Globus pallidus (tissue), 1 donor: ENCODE data around the gene GPC2.

ENCODE experiments used
- DNase-seq: peaks from one replicate; pipeline ENCODE4 v3.0.0-alpha.2; 2015; ENCODE audit warnings: low spot score

Gene GPC2

DNA sequence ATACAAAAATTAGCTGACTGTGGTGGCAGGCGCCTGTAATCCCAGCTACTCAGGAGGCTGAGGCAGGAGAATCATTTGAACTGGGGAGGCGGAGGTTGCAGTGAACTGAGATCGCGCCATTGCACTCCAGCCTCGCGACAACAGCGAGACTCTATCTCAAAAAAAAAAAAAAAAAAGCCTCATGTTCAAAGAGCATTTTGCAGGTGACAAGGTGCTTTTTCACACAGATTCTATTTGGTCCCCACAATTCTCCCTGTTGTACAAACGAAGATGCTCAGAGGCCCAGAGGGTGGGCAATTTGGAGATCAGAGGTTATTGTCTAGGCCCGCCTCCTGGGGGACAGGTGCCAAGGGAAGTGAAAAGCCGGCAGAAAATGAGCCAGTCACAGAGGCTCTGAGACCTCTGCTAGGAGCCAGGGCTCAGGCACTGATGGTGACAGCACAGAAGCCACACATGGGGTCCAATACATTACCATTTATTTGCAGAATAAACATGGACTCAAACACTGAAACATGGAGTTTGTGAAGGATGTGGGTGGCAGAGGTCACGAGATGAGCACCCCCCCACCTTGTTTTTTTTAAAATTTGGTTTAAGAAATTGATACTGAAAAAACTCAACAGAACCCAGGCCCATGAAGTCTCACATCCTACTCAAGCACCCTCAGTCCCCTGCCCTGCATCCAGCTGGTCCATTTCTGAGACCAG is 7.9 kb downstream of the GPC2 start:
- no peak for DNase-seq

DNA sequence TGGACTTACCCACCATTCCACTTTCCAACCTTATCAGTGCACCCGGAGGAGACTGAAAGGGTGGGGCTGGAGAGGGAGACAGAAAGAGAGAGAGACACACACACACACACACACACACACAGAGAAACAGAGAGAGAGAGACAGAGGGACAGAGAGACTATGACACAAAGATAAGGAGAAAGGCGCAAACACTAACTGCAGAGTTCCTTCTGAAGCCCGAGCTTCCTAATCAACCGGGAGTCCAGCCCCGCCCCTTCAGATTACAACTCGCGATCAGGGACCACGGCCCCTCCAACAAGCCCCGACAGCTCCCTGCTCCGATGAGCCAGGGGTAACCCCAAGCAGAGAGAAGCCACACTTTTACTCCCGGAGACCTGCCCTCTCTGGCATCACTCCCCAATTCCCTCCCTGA is 9.3 kb downstream of the GPC2 start:
- DNase-seq: no peak

DNA sequence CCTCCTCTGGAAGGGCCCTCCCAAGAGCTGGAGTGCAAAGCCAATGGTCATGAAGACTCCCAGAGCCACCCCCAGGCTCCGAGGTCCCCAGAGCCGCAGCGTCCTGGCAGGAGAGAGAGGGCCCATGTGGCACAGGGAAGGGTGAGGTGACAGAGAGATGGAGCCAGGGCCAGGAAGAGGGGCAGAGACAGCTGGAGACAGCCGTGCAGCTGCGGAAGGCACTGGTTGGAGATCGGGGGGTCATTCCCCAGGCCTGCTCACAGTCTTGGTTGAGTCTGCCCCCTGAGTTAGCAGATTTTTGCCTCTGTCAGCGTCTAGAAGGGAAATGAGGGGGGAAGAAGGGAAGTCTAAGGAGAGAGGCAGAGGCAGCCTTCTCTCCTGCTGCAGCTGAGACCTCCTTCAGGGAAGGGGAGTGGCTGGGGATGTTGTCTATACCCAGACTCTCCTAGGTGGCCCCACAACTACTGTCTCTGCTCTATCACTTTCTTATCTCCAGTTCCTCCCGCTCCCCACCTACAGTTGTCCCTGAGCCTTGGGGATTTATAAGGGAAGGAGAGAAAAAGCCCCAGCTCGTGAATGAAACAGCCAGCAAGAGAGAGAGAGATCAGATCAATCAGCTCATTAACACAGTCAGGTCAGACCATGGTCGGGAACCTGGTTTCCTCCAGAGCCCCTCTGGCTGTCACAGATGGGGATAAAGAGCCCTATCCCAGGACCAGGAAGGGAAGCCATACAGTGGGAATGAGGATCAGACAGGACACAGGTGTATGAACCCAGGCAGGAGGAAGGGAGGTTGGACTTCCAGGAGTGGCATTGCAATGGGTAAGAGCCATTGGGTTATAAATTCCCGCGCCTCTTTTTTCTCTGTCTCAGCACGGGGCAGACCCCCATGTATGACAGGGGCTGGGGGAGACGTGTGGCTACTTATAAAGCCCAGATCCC is 9.9 kb downstream of the GPC2 start:
- DNase-seq: no peak

DNA sequence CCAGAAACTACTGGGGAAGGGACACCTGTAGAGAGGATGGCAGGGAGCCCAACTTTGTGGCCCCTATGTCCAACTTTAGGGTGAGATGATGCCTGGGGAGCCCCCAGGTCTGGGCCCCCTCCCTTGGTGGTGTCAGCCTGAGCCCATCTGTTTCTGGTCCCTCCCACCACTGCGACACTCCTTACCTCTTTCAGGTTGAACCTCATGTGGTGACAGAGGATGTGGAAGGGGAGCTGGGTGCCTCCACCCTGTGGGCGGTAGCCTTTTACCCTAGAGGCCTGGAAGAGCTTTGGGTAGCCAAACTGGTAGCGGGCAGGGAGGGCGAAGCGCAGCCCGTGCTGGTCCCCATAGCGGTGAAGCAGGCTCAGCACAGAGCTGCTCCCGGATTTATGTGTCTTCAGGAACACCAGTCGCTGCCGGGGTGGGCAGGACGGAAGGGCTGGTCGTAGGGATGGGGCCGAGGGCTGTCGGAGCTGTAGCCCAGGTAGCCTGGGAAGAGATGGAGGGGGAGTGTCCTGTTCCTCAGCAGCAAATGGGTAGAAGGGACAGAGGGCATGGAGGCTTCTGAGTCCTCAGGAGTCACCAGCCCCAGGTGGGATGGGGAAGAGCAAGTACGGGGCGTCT is 10.8 kb downstream of the GPC2 start:
- no peak for DNase-seq

DNA sequence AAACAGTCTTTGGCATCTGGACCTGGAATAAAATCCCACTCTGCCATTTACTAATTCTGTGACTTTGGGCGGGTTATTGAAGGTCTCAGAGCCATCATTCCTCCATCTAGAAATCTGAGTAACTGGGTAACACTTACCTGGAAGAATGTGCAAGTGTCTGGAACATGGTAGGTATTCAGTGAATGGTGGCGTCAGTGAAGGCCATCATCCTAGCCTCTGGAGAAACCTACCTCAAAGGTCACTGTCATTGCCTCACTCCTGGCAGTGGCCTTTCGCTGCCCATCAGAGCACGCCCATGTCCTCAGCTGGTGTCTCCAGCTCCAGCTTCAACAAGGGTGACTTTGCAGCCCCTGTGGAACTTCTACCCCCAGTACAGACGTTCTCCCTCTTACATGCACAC is 13.3 kb downstream of the GPC2 start:
- no peak for DNase-seq

DNA sequence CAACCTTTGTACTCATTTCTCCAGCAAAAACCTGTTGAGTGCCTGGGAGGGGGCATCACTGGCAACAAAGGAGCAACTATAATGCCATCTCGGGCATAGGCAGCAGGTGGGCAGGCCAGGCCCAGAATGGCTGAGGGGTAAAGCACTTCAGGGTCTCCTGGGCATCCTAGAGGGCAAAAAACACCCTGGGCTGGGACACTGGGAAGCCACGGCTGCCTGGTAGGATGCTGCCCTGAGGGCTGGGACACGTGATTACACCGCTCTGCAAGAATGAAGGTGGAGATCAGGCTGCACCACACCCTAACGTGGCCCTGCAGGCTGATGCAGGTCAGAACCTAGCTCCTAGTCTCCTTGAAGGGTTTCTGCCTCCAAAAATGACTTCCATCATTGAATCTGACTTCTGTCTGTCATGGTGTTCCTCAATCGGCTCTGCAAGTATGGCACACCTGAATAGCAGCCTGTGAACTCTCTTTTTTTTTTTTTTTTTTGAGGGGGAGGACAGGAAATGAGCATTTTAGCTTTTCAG is 14.1 kb downstream of the GPC2 start:
- DNase-seq: no peak

GRCh38 chr7:100160067-100160466 is 17.1 kb downstream of the GPC2 start:
- no peak for DNase-seq

GRCh38 chr7:100159099-100159623 is 18.0 kb downstream of the GPC2 start:
- no peak for DNase-seq

GRCh38 chr7:100158229-100159098 is 18.7 kb downstream of the GPC2 start, which contains the start of gene TRAPPC14:
TSS of gene TRAPPC14 (minus strand) at chr7:100158723. CDS start at chr7:100158499, 224 bp downstream.
- peak; percentile 83 for DNase-seq

GRCh38 chr7:100157334-100158228 is 19.6 kb downstream of the GPC2 start:
- DNase-seq: no peak

DNA sequence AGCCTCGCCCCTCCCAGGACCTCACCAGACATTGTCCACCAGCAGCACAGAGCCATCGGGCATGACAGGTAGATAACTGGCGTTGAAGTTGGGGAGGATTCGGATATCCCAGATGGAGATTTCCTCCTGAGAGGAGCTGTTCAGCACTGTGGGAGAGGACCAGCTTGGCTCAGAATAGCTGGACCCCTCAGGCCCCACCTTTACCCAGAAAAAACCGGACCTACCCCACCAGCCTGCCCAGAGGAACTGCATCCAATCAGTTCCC is 20.2 kb downstream of the GPC2 start:
- no peak for DNase-seq

- no peak for DNase-seq
Observed at GRCh38 chr7:100156331-100157068, 20.7 kb downstream of the GPC2 start.

DNA sequence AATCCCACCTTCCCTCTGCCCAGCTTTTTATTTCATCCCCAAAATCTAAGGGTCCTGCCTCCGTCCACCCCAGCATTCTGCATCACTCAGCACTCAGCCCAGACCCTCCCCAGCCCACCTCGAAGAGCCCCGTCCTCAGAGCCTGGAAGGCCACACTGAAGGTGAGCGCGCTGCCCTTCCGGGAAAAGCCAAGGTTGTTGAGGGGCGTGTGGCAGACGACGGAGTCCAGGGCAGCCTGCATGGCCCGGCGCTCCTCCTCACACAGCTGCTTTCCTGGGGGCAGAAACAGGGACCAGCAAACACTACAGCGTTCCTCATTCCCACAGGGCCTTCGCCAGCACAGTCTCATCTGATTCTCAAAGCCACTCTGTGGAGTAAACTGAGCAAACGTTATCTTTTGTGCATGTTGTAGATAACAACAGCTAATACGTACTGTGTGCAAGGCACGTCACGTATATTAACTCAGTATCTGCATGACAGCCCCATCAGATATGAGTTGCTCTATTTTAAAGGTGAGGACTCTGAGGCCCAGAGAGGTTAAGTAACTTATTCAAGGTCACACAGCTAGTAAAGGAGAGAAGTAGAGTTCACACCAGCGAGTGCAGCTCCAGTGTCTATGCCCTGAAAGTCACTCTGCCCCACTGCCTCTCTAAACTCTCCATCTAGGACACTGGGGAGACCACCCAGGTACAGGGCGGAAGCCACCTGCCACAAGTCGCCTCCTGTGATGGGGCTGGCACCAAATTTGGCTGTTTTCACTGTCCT is 21.4 kb downstream of the GPC2 start:
- no peak for DNase-seq

DNA sequence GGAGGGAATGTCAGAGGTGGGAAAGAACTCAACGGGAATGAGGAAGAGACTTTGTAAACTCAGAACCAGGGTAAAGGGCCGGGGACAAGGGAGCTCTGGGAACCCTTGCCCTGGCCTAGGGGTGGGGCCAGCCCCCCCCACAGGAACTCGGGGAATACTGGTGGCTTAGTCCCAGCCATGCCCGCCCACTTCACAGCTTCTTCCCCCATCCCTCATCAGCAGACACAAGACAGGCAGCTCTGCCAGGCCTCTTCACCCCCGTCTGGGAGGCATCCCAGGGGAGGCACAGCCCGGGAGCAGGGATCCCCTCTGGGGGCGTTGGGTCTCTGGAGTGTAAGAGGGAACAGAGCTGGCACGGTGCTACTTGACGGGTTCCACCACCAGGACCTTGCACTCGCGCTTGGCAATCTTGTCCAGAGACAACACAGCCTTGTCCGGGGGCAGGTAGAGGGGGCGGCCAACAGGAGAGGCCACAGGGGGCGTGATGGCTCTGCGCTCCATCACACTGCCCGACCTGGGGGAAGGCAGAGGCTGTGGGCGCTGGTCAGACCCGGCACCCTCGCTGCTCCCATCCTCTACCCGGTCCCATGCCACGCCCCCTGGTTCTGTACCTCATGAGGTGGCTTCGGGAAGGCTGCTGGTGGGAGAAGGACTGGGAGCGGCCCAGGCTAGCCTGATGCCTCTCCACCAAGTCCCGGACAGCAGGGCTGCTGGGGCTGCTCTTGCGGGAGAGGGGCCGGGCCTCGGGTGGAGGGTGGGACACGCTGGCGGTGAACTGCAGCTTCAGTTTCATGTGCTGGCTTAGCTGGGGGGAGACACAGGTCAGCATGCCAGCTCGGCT is 22.3 kb downstream of the GPC2 start:
- no peak for DNase-seq

GRCh38 chr7:100153708-100154535 is 23.3 kb downstream of the GPC2 start:
- DNase-seq: no peak

DNA sequence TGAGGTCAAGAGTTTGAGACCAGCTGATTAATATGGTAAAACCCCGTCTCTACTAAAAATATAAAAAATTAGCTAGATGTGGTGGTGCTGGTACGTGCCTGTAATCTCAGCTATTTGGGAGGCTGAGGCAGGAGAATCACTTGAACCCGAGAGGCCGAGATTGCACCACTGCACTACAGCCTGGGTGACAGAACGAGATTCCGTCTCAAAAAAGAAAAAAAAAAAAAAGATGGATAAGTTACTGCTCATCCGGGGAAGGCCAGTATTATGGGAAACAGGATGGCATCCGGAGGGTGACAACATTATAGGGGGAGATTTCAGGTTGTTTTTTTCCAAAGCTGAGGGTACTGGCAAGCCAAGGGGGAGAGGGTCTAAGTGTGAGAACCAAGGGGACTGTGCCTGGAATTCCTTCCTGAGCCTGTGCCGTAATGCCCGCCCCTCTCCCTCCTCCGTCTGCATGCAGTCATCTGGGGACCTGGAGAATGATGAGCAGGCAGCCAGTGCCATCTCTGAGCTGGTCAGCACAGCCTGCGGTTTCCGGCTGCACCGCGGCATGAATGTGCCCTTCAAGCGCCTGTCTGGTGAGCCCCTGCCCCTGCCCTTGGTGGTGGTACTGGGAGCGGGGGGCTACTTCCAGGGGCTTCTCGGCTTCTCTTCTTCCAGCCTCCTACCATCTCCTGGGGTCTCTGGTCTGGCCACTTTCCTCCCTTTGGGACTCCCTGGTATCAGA is 24.1 kb downstream of the GPC2 start:
- no peak for DNase-seq
